IgD-negative memory B cell (primary cell): ENCODE data around the gene XPC. TPM values are rescaled to one million over a fixed set of nuclear protein-coding genes. Genes with fewer than 3 reads are reported as not detected.
A peak's percentile ranks its signal among the peaks of the same experiment; 100 is the strongest.

ENCODE experiments used
- H3K27ac Mint-ChIP-seq, 3 donors: one replicate each; pipeline ENCODE4 v1.8.0; 2020 to 2022; ENCODE audit warnings: mild to moderate bottlenecking in 3 of 3, mixed read lengths in 3 of 3, moderate library complexity in 1 of 3
- H3K27me3 Mint-ChIP-seq: one replicate; pipeline ENCODE4 v1.8.0; 2021; ENCODE audit warnings: mixed read lengths
- H3K36me3 Mint-ChIP-seq: one replicate; pipeline ENCODE4 v1.8.0; 2020; ENCODE audit warnings: mild to moderate bottlenecking, mixed read lengths
- H3K4me1 Mint-ChIP-seq, 3 donors: one replicate each; pipeline ENCODE4 v1.8.0; 2020 to 2022; ENCODE audit warnings: mixed read lengths in 3 of 3, mild to moderate bottlenecking in 1 of 3
- H3K4me3 Mint-ChIP-seq, 4 donors: one replicate each; pipeline ENCODE4 v1.8.0; 2020 to 2022; ENCODE audit warnings: mild to moderate bottlenecking in 4 of 4, mixed read lengths in 4 of 4, moderate library complexity in 3 of 4
- H3K9me3 Mint-ChIP-seq, 3 donors: one replicate each; pipeline ENCODE4 v1.8.0; 2020 to 2021; ENCODE audit warnings: mixed read lengths in 3 of 3, mild to moderate bottlenecking in 1 of 3
- polyA plus RNA-seq: library from polyadenylated mRNA; unstranded; fragments of 300-500 nt; fragmentation: Illumina TruSeq; gene quantifications from one replicate; pipeline ENCODE4 v1.2.3, GENCODE V29; 2021

Gene XPC
- polyA plus RNA-seq, 1 donor from 2014 or later: 40.6 TPM

- Mint-ChIP-seq H3K9me3 (no peaks in the 10 kb centered on the region), H3K27ac (peak overlapping the region; percentile 94 to 99 (median 96)), H3K4me1 (peaks cover 10 to 16% (median 16%) of the 10 kb centered on the region in 3 donors), H3K4me3 (peak overlapping the region in 2 of 4 donors; percentile 19 to 45), H3K36me3 (peaks cover 10% of the 10 kb centered on the region), H3K27me3 (no peaks in the 10 kb centered on the region)
Measured at GRCh38 chr3:14142567-14143270, 35.7 kb downstream of the XPC start.

- Mint-ChIP-seq H3K9me3 (no peaks in the 10 kb centered on the region), H3K27me3 (no peaks in the 10 kb centered on the region), H3K4me1 (peaks cover 5 to 16% (median 16%) of the 10 kb centered on the region in 3 donors), H3K27ac (peak overlapping the region; percentile 94 to 99 (median 96)), H3K36me3 (peaks cover 8% of the 10 kb centered on the region), H3K4me3 (peak overlapping the region in 1 of 4 donors; percentile 3)
Measured at GRCh38 chr3:14141602-14142341, 36.6 kb downstream of the XPC start.

GRCh38 chr3:14141144-14141543 lies 37.3 kb downstream of the XPC start:
- peaks cover 8% of the 10 kb centered on the region for H3K36me3 Mint-ChIP-seq
- peaks cover 5 to 16% (median 16%) of the 10 kb centered on the region in 3 donors for H3K4me1 Mint-ChIP-seq
- no peaks in the 10 kb centered on the region for H3K27me3 Mint-ChIP-seq
- H3K9me3 Mint-ChIP-seq: no peaks in the 10 kb centered on the region
- H3K27ac Mint-ChIP-seq: peak overlapping the region in 2 of 3 donors; percentile 27 to 99
- no peak overlapping the region for H3K4me3 Mint-ChIP-seq

GRCh38 chr3:14140668-14141067 lies 37.7 kb downstream of the XPC start:
- Mint-ChIP-seq H3K27ac (peak overlapping the region in 1 of 3 donors; percentile 99), H3K27me3 (no peaks in the 10 kb centered on the region), H3K9me3 (no peaks in the 10 kb centered on the region), H3K36me3 (peaks cover 8% of the 10 kb centered on the region), H3K4me3 (no peak overlapping the region), H3K4me1 (peaks cover 5 to 13% (median 13%) of the 10 kb centered on the region in 3 donors)

GRCh38 chr3:14139771-14140170 lies 38.6 kb downstream of the XPC start:
- Mint-ChIP-seq H3K27ac (peak overlapping the region in 2 of 3 donors; percentile 71 to 75), H3K4me1 (peaks cover 4 to 8% (median 8%) of the 10 kb centered on the region in 3 donors), H3K27me3 (no peaks in the 10 kb centered on the region), H3K4me3 (no peak overlapping the region), H3K9me3 (no peaks in the 10 kb centered on the region), H3K36me3 (peaks cover 8% of the 10 kb centered on the region)

- Mint-ChIP-seq H3K9me3 (no peaks in the 10 kb centered on the region), H3K27ac (peak overlapping the region; percentile 55 to 75 (median 71)), H3K36me3 (peaks cover 8% of the 10 kb centered on the region), H3K4me3 (no peak overlapping the region), H3K4me1 (peaks cover 0 to 3% (median 2%) of the 10 kb centered on the region in 3 donors), H3K27me3 (no peaks in the 10 kb centered on the region)
Measured at GRCh38 chr3:14138878-14139655, 39.3 kb downstream of the XPC start.

- Mint-ChIP-seq H3K4me3 (no peak overlapping the region), H3K36me3 (peaks cover 8% of the 10 kb centered on the region), H3K4me1 (peaks cover 0 to 1% (median 0%) of the 10 kb centered on the region in 3 donors), H3K27ac (peak overlapping the region; percentile 65 to 82 (median 76)), H3K9me3 (no peaks in the 10 kb centered on the region), H3K27me3 (no peaks in the 10 kb centered on the region)
Measured at GRCh38 chr3:14138109-14138877, 40.1 kb downstream of the XPC start.

- Mint-ChIP-seq H3K27me3 (no peaks in the 10 kb centered on the region), H3K9me3 (no peaks in the 10 kb centered on the region), H3K4me3 (no peak overlapping the region), H3K36me3 (peaks cover 8% of the 10 kb centered on the region), H3K27ac (peak overlapping the region in 2 of 3 donors; percentile 39 to 65), H3K4me1 (peaks cover 0 to 1% (median 0%) of the 10 kb centered on the region in 3 donors)
Measured at GRCh38 chr3:14137445-14137844, 41.0 kb downstream of the XPC start.

GRCh38 chr3:14137004-14137403 lies 41.4 kb downstream of the XPC start:
- Mint-ChIP-seq H3K9me3 (no peaks in the 10 kb centered on the region), H3K27ac (peak overlapping the region in 1 of 3 donors; percentile 63), H3K4me3 (no peak overlapping the region), H3K4me1 (peaks cover 0 to 1% (median 0%) of the 10 kb centered on the region in 3 donors), H3K27me3 (no peaks in the 10 kb centered on the region), H3K36me3 (peaks cover 8% of the 10 kb centered on the region)

- no peak overlapping the region for H3K27ac Mint-ChIP-seq
- peaks cover 0 to 1% (median 0%) of the 10 kb centered on the region in 3 donors for H3K4me1 Mint-ChIP-seq
- no peaks in the 10 kb centered on the region for H3K27me3 Mint-ChIP-seq
- peaks cover 4% of the 10 kb centered on the region for H3K36me3 Mint-ChIP-seq
- H3K9me3 Mint-ChIP-seq: no peaks in the 10 kb centered on the region
- no peak overlapping the region for H3K4me3 Mint-ChIP-seq
Measured at GRCh38 chr3:14135581-14135980, 42.8 kb downstream of the XPC start.

GRCh38 chr3:14134291-14134690 lies 44.1 kb downstream of the XPC start:
- Mint-ChIP-seq H3K9me3 (no peaks in the 10 kb centered on the region), H3K36me3 (peaks cover 4% of the 10 kb centered on the region), H3K27ac (peak overlapping the region in 1 of 3 donors; percentile 78), H3K4me3 (no peak overlapping the region), H3K4me1 (peaks cover 0 to 3% (median 0%) of the 10 kb centered on the region in 3 donors), H3K27me3 (no peaks in the 10 kb centered on the region)

GRCh38 chr3:14133876-14134275 lies 44.5 kb downstream of the XPC start:
- Mint-ChIP-seq H3K27me3 (no peaks in the 10 kb centered on the region), H3K27ac (peak overlapping the region in 1 of 3 donors; percentile 35), H3K36me3 (peaks cover 4% of the 10 kb centered on the region), H3K9me3 (no peaks in the 10 kb centered on the region), H3K4me1 (peaks cover 0 to 3% (median 0%) of the 10 kb centered on the region in 3 donors), H3K4me3 (no peak overlapping the region)

- Mint-ChIP-seq H3K27ac (peak overlapping the region in 1 of 3 donors; percentile 35), H3K36me3 (peaks cover 2% of the 10 kb centered on the region), H3K4me3 (no peak overlapping the region), H3K4me1 (peaks cover 0 to 4% (median under 1%) of the 10 kb centered on the region in 3 donors), H3K27me3 (no peaks in the 10 kb centered on the region), H3K9me3 (no peaks in the 10 kb centered on the region)
Measured at GRCh38 chr3:14133188-14133800, 45.1 kb downstream of the XPC start.

- Mint-ChIP-seq H3K36me3 (peaks cover 2% of the 10 kb centered on the region), H3K4me3 (no peak overlapping the region), H3K9me3 (no peaks in the 10 kb centered on the region), H3K27ac (peak overlapping the region in 1 of 3 donors; percentile 35), H3K27me3 (no peaks in the 10 kb centered on the region), H3K4me1 (peaks cover 0 to 5% (median 3%) of the 10 kb centered on the region in 3 donors)
Measured at GRCh38 chr3:14132689-14133088, 45.7 kb downstream of the XPC start.
